ENCODE measurements around the gene CPN1.
"Not testable (repeated sequence)": the region's sequence is repeated elsewhere in the genome, so short reads cannot be mapped to it uniquely, and the experiment has no call there.

Gene CPN1

DNA sequence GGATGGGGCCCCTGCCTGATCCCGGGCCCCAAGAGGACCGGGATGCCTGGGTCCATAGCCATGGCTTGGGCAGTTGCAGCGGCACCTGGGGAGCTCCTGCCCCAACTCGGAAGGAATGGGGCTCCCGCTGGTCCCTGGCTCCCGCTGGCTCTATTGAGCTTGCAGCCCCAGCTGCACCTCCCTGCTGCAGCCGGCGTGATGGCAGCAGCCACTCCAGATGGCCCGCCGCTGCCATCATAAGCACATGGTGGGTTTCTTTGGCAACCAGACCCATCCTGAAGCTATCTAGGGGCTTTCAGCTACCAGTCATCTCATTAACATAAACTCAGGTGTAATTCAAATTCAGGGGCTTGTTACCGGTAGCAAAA lies 60.8 kb downstream of the CPN1 start:
- peak; percentile 76 for DNase-seq

- peak; percentile 76 for DNase-seq
Measured at GRCh38 chr10:100020142-100020885, 61.4 kb downstream of the CPN1 start.

- DNase-seq: peak; percentile 8
Measured at GRCh38 chr10:100019787-100020141, 61.9 kb downstream of the CPN1 start.

DNA sequence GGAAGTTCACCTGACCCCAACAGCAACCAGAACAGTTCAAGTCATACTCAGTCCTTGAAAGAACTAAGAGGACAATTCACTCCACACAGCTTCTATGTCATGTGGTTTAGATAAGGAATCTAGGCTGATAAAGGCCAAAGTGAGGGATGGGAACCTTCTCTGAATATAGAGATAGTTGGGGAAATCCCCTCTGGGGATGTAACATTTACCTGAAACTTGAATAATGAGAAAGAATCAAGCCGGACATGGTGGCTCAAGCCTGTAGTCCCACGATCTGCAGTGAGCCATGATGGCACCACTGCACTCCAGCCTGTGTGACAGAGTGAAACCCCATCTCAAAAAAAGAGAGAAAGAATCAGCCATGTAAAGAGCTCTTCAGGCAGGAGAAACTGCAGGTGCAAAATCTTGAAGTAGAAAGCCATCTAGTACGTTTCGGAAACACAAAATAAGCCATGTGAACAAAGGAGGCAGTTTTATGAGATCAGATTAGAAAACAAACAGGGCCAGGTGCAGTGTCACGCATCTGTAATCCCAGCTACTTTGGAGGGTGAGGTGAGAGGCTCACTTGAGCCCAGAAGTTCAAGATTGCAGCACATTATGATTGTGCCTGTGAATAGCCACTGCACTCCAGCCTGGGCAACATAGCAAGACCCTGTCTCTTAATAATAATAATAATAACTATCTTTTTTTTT lies 67.5 kb downstream of the CPN1 start:
- no peak for DNase-seq

DNA sequence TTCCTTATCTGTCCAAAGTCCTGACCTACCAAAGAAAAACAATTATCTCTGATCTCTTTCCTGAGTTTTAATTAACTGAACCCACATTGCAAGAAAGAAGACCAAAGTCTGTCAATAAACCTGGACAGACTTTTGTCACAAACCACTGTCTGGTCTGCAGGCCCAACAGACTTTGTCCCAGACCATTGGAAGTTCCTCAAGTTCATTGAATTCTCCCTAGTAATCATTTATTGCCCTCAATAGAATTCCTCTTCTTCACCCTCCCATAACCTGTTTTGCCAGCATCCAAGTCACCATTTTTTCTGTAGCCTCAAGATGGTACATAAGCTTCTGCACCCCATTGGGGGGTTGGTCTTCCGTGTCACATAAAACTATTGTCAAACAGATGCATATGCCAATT lies 68.0 kb downstream of the CPN1 start:
- no peak for DNase-seq

- DNase-seq: not testable (repeated sequence)
Measured at GRCh38 chr10:100011906-100012305, 69.8 kb downstream of the CPN1 start.

GRCh38 chr10:100009793-100010676 lies 71.6 kb downstream of the CPN1 start, which contains the start of gene DNMBP:
Gene DNMBP, minus strand, starts transcription at chr10:100009947. Its CDS starts 37,823 bp downstream, at chr10:99972124.
- DNase-seq: peak; percentile 38

- peak; percentile 48 for DNase-seq
Measured at GRCh38 chr10:100009283-100009792, 72.3 kb downstream of the CPN1 start.

DNA sequence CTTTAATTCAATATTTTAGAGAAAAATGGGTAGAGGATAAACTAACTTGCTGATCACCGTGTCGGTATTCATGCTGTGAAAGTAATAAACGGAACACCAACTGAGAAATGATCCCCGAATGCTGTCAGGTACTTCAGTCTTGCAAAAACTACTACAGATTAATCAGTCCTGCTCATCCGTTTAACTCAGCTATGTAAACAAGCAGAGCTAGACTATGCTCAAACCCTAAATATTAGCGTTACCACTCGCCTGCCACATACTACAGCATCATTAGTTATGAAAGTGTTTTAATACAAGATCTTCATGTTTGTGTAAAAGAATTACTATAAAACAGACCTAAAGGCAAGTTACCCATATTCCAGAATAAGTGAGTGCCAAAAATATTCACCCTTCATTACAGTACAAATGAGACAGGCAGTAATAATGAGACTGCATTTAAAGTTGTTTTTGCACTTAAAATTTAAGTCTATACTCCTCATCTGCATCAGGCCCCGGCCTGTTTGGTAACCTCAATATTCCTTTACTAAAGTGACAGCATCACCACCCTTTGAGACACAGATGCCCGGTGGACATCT lies 72.9 kb downstream of the CPN1 start:
- DNase-seq: no peak

- no peak for DNase-seq
Measured at GRCh38 chr10:100008142-100008522, 73.5 kb downstream of the CPN1 start.

DNA sequence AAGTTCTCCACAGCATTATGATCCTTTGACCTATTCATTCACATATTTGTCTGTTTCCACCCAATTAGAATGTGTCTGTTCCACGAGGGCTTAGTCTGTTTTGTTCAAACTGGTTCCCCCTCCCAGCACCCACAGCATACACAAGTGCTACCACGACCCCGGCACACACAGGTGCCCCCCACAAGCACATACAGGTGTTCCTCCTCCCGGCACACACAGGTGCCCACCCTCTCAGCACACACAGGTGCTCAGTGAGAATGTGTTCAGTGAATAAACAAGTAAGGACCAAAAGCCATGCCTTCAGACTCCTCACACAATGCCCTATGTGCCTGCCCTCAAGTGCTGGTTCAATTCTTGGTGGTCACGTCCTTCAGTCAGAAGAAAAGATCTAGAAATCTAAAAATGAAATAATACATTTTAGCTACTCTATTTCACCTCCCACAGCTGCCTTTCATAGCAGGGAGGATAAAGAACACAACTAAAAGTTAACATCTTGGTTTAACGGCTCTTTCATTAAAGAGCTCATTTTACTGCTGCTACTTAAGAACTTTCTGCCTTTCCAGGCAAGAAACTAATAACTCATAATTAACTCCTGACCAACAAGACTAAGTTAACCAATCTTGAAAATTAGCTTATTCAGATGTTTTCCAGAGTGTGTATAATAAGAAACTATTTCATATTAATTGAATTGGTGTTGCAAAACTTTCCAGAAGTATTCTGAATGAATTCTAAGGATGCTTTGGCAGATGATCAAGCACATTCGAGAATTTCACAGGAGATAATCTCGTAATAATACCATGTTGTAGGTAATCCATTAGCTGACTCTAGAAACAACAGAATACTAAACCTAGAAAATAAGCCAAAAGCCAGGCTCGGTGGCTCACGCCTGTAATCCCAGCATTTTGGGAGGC lies 74.2 kb downstream of the CPN1 start:
- no peak for DNase-seq

DNA sequence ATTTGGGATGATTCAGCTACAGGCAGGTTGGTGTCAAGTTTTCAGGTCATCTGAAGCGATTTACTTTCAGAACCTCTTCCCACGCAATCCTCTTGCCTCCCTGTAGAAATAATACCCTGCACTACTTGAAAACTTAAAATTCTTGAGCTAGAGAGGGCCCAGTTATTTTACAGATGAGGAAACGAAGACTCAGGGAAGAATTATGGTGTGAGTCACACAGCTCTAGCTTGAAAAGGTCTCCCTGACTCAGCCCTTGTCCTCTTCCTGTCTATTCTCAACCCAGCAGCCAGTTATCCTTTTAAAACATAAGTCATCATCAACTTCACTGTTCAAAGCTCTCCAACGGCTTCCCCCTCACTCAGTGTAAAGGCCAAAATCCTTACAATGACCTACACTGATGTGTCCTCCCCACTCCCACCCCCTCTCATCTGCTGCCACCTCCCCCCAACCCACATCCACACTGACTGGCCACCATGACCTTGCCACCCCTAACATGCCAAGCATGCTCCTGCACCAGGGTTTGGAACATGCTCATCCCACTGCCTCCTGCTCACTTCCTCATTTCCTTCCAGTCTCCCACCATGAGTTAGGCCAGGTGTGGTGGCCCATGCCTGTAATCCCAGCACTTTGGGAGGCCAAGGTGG lies 75.3 kb downstream of the CPN1 start:
- no peak for DNase-seq

DNA sequence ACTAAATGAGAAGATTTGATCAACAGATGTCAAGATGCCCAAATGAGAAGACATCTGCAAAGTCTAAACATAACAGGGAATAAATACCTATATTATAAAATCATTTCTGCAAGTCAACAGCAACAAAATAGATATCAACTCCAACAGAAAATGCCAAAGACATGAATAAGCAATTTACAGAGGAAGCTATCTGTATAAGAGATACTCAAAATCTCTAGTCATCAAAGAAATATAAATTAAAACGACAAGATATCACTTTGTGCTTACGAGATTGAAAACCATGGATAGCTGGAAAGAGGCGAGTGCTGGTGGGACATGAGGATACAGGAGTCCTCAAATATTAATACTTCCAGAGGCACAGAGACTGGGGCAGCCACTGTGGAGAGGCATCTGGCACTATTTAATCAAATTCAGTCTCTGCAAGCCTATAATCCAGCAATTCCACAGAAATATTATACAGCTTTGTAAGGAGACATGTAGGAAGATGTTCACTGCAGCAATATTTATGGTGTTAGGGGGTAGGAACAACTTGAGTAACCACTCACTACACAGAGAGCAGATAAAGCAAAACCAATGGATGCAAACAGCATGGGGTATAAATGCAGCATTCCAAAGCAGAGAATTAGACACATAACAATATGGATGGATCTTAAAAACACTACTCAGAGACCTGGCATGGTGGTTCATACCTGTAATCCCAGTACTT lies 76.7 kb downstream of the CPN1 start:
- no peak for DNase-seq

DNA sequence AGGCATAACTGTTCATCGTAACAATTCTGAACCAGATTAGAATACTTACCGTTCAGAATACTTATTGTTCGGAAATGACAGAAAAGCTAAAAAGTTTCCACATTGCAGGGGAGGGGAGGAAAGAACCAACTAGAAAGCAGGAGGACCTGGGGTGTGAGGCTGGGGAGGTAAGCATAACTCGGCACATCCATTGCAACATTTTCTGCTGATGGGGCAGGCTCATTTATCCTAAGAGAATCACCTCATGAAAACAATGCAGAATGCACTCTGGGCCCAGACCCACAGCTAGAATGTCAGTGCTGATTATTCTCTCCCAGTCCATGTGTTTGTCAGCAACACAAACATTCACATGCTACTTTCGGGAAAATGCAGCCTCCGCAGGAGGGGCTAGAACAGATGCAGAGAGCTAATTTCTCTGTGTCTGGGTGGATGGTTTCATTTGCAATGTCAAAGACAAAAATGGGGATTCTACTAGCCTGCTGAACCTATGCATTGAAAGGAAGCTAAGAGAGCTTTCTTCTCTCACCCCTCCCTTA lies 81.5 kb downstream of the CPN1 start:
- no peak for DNase-seq

- DNase-seq: no peak
Measured at GRCh38 chr10:99999319-100000108, 82.2 kb downstream of the CPN1 start.

DNA sequence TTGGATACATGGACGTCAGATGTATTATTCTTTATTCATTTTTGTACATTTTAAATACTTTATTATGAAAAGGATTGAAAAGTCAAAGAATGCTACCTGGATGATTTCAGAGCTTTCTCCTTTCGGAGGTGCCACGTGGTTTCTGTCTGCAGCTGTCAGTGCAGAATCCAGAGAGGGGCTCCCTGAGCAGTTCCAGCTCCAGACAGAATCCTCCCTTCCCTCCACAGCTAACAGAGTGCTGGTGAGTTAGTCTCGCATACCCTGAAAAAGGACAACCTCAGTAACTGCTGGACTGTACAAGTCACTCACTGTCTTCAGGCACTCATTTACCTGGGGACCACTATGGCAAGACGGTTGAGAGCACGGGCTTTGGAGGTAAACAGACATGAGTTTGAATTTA lies 82.8 kb downstream of the CPN1 start:
- DNase-seq: no peak

- no peak for DNase-seq
Measured at GRCh38 chr10:99996671-99997648, 84.7 kb downstream of the CPN1 start.

DNA sequence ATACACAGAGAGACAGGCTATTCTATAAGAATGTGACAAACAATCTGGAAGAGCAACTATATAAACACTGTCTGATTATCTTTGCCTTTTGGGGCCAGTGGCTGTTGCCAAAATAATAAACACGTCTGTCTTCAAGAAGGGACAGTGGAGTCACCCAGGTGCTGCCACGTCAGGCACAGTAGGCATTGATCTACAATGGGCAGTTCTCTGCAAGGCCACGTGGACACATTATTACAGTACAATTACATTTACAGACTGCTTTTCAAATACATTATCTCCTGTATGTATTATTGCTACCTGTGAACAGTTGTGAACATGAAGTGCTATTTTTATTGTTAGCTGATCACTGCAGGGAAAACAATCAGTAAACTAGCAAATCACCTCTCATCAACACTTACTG lies 86.0 kb downstream of the CPN1 start:
- DNase-seq: no peak

Data from NCI-H1694 treated with DMSO at 0.1 percent for 48 hours (cell line).